Measurements from ENCODE around the gene SORBS1.
"Not testable (repeated sequence)": the region's sequence is repeated elsewhere in the genome, so short reads cannot be mapped to it uniquely, and the experiment has no call there.

The SORBS1 gene

DNA sequence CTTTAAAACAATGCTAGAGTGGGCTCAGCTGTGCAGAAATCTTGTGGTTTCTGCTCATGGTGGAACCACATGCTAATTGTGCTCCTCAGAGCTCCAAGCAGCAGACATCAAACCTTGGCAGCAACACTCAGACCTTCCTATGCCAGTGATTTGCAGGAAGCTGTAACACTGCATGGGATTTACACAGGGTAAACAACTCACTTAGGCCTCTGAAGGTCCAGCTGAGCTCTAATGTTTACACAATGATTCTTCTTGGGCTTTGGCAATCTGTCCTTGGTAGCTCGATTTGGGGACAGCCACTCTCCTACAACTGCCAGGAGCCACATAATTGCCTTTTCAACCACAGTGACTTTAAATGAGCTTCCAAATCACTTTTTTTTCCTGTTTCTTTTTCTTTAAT is 172.6 kb downstream of the SORBS1 start:
- DNase-seq (ENCODE audit: low spot score) = no peak

DNA sequence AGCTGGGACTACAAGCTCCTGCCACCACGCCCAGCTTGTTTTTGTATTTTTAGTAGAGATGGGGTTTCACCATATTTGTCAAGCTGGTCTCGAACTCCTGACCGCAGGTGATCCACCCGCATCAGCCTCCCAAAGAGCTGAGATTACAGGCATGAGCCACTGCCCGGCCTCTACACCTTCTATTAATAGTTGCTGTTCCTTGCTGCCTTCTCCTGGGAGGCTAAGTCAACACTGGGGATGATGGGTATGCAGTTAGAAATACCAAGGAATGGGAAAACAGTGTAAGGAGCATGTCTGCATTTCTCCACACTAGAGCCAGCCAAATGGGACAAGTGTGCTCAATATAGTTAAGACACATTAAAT is 173.1 kb downstream of the SORBS1 start:
- DNase-seq (ENCODE audit: low spot score) = no peak

- DNase-seq (ENCODE audit: low spot score) = peak; percentile 76
Measured at GRCh38 chr10:95384011-95384704, 177.0 kb downstream of the SORBS1 start.

GRCh38 chr10:95382596-95382995 is 178.6 kb downstream of the SORBS1 start:
- DNase-seq (ENCODE audit: low spot score) = no peak

- no peak for DNase-seq (ENCODE audit: low spot score)
Measured at GRCh38 chr10:95382174-95382573, 179.0 kb downstream of the SORBS1 start.

GRCh38 chr10:95377950-95378349 is 183.2 kb downstream of the SORBS1 start:
- no peak for DNase-seq (ENCODE audit: low spot score)

GRCh38 chr10:95375418-95375817 is 185.8 kb downstream of the SORBS1 start:
- DNase-seq (ENCODE audit: low spot score) = no peak

- DNase-seq (ENCODE audit: low spot score) = peak; percentile 83
Measured at GRCh38 chr10:95374597-95375209, 186.5 kb downstream of the SORBS1 start.

- no peak for DNase-seq (ENCODE audit: low spot score)
Measured at GRCh38 chr10:95373660-95374059, 187.5 kb downstream of the SORBS1 start.

GRCh38 chr10:95364342-95364741 is 196.8 kb downstream of the SORBS1 start:
- no peak for DNase-seq (ENCODE audit: low spot score)

DNA sequence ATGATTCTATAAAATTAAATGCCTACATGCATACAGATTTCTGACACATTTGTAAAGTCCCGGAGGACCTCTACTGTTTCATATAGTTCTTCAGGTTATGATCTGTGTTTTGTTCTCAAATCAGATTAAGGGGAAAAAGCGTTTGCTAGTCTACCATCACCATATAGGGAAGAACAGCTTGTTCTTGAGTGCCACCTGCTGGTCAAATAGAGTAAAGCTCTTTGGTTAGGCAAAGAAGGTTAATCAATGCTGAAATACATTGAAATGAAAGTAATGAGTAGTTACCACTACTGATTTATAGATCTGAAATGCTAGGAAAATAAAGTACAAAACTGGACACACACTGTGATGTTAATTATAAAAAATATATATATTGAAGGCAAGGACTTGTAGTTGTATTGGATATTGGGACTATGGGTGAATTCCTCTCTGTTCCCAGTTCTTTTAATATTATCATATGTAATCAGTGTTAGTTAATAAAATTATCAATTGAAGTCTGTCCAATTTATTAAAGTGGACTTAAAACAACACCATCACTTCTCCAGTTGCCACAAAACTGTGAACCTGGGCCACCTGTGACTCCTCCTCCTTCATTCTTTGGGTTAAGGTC is 197.8 kb downstream of the SORBS1 start:
- DNase-seq (ENCODE audit: low spot score) = peak; percentile 53

DNA sequence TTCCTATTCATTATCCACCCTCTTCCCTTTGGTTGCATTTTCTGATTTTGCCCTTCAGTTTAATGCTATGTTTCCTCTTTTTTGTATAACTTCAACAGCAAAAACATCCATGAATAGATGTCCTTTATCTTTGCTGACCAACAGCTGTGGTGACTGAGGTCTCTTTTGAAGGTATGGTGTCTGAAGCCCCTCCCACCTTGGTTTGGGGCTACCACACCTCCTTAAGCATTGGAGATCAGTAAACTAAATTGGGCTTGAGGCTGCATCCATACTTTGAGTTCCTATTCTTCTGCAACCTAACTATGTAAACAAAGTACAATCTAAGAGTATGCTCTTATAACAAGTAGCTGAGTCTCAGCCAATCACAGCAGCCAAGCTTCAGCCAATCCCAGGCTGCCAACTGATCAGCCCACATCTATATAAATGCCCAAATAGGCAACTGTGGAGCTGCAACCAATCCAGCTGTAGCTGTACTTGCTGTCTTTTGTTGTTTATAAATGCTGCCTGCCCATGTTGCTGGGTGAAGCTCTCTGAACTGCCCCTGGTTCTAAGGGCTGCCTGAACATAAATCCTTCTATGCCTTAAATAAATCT is 201.0 kb downstream of the SORBS1 start:
- no peak for DNase-seq (ENCODE audit: low spot score)

- no peak for DNase-seq (ENCODE audit: low spot score)
Measured at GRCh38 chr10:95359466-95359865, 201.7 kb downstream of the SORBS1 start.

- DNase-seq (ENCODE audit: low spot score) = no peak
Measured at GRCh38 chr10:95356190-95356955, 204.8 kb downstream of the SORBS1 start.

- DNase-seq (ENCODE audit: low spot score) = no peak
Measured at GRCh38 chr10:95355301-95355700, 205.9 kb downstream of the SORBS1 start.

DNA sequence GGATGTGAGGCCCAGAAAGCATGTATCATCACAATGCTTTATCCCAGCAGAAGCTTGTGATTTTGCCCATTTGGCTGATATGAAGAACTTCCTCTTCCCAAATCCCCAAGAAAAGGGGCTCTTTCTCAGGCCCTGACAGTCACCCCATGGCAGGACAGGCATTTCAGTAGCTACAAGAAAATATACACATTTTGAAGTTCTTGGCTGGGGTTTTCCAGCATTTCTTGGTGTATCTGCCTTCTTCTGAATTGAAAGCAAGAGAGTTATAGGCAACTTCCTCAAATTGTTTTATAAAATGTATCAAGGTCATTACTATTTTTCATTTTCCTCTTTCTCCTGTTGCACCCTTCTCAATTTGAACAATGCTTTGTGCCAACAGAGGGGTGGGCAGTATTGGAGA is 207.1 kb downstream of the SORBS1 start:
- no peak for DNase-seq (ENCODE audit: low spot score)

DNA sequence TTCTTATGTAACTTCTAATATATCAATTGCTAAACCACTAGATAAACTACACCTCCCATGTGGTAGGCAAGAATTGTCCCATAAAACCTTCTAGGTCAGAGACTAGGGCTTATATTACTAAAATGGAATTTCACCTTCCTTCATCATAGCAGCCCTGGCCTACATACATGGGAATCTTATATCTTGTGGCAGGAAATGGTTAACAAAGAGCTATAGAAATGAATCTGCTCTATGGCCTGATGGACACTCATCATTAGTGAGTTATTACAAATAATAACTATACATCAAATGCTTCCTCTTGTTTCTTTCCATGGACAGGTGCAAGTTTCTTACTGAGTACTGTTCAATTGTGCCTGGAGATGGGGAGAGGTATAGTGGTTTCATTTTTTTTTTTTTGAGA is 208.0 kb downstream of the SORBS1 start:
- no peak for DNase-seq (ENCODE audit: low spot score)

DNA sequence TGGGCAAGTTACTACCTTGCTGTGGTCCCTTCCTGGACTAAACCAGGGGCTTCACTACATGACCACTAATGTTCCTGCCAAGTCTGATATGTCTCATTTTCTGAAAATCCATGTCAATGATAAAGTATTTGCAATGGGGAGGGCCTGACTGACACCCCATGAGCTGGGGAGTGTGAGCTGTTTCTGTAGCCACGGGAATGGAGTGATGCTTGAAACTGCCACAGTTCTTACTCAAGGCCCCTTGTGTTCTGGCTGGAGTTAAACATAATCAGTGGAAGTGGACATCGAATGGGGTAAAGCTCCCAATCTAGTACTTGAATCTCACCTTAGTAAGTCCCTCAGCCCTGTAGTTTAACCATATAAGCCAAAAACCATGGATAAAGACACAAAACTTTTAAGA is 208.5 kb downstream of the SORBS1 start:
- no peak for DNase-seq (ENCODE audit: low spot score)

DNA sequence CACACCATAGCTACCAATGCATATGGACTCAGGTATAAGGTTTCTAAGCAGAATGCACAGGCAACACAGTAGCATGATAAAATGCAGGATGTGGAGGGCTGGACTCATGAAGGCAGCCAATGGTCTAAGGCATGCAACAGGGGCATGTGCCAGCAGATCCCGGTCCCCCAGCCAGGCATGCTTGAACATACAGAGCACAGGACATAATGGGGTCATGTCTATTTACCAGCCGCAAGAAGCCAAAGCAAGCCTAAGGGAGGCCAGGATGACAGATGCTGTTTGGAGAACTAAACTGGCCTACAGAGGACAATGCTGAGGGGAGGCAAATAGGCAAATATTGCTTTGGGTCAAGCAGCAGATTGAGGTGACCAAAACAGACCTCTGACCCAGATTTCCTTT is 210.3 kb downstream of the SORBS1 start:
- DNase-seq (ENCODE audit: low spot score) = no peak

DNA sequence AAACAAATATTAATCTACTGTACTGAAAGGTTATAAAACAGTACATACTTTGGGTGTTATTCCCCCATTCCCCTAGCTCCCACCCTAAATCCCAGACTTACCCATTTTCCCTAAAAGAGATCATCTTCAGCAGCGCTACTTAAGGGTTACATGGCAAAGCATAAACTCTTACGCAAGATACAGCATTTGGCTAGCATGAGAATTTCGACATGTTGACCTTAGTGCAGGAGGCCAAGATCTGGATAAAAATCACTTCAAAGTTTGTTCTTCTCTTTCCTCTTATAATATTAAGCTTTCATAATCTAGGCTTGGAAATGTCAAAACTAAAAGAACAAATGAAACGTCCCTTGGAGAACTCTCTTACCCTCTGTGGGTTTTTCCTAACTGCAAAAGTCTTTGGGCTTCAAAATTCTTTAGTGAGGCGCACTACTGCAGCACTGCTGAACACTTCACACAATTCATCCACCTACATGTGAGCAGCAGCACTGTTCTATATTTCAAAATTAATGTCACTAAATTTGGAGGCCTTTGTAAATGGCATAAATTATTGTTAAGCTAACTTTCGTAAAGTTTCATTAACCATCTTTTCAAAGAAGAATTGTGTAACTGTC is 210.8 kb downstream of the SORBS1 start:
- no peak for DNase-seq (ENCODE audit: low spot score)

- not testable (repeated sequence) for DNase-seq (ENCODE audit: low spot score)
Measured at GRCh38 chr10:95347402-95347766, 213.8 kb downstream of the SORBS1 start.
